ENCODE results near the gene PLAAT2.
"Not testable (repeated sequence)": the region's sequence is repeated elsewhere in the genome, so short reads cannot be mapped to it uniquely, and the experiment has no call there.

PLAAT2 gene

DNA sequence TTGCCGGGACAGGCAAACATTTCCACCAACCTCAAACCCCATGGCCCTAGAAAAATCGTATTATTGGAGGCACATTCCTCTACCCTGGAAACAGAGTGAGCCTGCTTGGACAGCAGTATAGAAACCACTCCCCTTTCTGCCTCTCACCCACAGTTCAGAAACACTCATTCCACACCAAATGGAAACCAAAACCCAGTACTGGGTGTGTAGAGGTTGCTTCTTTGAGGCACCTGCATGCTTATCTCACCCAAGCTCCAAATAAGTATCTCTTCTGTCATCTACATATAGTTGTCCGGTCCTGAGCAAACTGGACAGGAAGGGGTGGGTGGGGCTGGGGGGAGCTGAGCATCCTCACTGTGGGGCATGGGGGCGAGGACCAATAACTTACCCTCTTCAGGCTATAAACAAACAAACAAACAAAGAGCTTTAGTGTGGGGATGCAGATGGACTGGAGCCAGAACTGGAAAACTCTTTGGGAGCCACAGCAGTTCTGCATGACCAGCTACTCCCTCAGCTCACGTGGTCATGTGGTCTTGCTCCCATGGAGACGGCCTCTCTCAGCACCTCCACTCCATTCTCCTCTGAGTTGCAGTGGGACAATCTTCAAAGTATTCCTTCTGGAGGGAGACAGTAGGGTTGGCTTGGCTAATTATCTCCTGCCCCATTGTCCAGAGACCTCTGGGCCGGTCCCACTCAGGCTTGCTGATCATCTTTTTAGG is 1.0 kb upstream of the PLAAT2 start:
- no peaks in the 10 kb centered on the region for H3K9me3 Mint-ChIP-seq (ENCODE audit: low read depth)
- peaks cover 63% of the 10 kb centered on the region for H3K4me1 Mint-ChIP-seq (ENCODE audit: low read depth)
- H3K27ac Mint-ChIP-seq, result no peak overlapping the region
- no peak overlapping the region for H3K4me3 Mint-ChIP-seq
- H3K36me3 Mint-ChIP-seq, result no peaks in the 10 kb centered on the region
- no peaks in the 10 kb centered on the region for H3K27me3 Mint-ChIP-seq

DNA sequence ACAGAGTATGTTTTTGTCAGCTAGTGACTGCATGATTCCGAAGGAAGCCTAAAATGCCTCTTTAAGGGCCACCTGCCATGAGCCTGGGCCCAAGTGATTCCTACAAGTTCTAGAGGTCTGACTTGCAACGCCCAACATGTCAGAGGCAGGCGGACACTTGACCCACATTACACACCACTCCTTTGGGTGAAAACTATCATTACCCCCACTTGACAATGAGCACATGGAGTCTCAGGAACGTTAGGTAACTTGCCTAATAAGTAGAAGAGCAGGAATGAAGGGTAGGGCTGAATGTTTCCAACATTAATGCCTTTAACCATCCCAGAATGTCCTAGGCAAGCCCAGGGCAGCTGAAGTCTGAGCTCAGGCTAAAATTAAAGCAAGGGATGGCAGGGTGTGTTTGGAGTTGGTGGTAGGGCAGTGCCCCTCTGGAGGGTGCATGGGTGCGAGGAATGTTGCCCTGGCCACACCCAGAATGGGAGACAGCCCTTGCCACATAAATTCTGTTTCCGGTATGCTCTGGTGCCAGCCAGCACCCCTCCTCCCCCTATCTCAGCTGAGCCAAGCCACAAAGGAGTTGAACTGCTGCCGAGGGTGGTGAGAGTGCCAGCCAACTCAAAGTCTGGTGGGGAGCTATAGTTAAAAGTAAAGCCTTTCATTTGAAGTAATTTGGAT is 2.5 kb downstream of the PLAAT2 start:
- H3K9me3 Mint-ChIP-seq (ENCODE audit: low read depth), result no peaks in the 10 kb centered on the region
- no peaks in the 10 kb centered on the region for H3K27me3 Mint-ChIP-seq
- H3K4me1 Mint-ChIP-seq (ENCODE audit: low read depth), result peaks cover 64% of the 10 kb centered on the region
- peak overlapping the region; percentile 81 for H3K27ac Mint-ChIP-seq
- H3K4me3 Mint-ChIP-seq, result peak overlapping the region; percentile 52
- H3K36me3 Mint-ChIP-seq, result no peaks in the 10 kb centered on the region

DNA sequence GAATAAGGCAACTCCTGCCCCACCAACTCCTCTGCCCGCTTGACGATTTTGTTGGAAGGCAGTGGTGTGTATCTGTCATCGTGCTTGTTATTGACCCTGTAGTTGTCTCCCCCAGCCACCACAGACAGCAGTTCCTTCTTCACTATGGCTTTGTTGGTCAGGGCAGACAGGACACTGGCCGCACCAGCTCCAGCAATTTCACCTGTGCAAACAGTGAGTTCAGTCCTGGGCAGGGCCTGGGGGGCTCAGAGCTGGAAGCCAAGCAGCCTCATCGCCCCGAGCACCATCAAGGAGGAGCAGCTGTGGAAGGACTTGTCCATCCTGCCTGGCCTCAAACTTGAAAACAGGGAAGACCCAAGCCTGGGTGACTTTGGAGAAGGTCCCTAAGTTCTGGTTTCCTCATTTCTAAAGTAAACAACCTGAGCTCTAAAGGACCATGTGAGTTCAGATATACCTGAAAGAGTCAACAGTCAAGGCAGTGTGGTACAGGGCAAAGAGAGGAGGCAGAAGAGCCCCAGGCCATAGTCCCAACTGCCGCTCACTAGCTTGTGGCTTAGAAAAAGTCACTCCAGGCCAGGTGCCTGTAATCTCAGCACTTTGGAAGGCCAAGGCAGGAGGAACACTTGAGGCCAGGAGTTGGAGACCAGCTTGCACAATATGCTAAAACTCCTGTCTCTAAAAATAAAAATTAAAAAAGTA is 4.6 kb downstream of the PLAAT2 start:
- Mint-ChIP-seq H3K27ac (no peak overlapping the region), H3K36me3 (no peaks in the 10 kb centered on the region), H3K27me3 (no peaks in the 10 kb centered on the region), H3K4me3 (no peak overlapping the region), H3K4me1 (ENCODE audit: low read depth) (peaks cover 68% of the 10 kb centered on the region), H3K9me3 (ENCODE audit: low read depth) (no peaks in the 10 kb centered on the region)

DNA sequence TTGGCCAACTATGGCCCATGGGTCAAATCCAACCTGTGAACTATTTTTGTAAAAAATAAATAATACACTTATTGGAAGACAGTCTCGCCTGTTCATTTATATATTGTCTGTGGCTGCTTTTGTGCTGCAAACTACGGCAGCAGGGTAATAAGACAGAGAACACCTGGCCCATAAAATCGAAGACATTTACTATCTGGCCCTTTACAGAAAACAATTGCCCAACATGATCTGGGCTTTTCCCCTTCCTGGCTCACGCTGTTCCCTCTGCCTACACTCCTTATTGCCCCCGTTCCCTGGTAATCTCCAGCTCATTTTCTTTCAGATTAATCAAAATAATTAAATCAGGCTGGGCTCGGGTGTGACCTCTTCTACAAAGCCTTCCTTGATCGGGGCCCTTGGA is 5.6 kb downstream of the PLAAT2 start:
- H3K27ac Mint-ChIP-seq, result no peak overlapping the region
- no peaks in the 10 kb centered on the region for H3K36me3 Mint-ChIP-seq
- no peaks in the 10 kb centered on the region for H3K27me3 Mint-ChIP-seq
- no peaks in the 10 kb centered on the region for H3K9me3 Mint-ChIP-seq (ENCODE audit: low read depth)
- peaks cover 77% of the 10 kb centered on the region for H3K4me1 Mint-ChIP-seq (ENCODE audit: low read depth)
- H3K4me3 Mint-ChIP-seq, result no peak overlapping the region

DNA sequence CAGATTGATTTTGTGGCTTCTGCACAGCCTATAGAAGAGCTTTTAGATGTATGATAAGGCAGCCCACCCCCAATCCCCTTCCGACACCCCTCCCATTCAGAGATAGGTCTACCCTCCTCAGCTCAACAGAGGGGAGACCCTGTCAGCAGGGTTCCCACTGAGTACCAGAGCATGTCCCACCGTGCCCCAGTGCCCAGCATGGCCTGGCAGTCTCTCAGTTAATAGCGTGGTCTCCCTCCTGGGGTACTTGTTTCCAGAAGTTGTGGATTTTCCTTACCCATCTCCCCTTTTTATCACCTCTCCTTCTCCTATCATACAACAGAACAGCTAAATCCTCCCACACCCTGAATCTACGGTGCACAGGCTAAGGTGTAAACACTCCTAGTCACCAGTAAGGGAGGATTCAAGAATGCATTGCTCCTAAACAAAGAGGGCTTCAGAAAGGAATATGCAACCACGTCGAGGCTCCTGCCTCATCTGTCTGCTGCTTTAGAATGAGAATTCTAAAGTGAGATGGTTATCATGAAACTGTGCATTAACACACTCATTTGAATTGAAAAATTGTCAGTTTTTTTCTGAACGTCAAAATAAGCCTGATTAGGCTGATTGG is 6.7 kb downstream of the PLAAT2 start:
- Mint-ChIP-seq H3K9me3 (ENCODE audit: low read depth) (no peaks in the 10 kb centered on the region), H3K27ac (no peak overlapping the region), H3K27me3 (no peaks in the 10 kb centered on the region), H3K4me3 (no peak overlapping the region), H3K4me1 (ENCODE audit: low read depth) (peaks cover 78% of the 10 kb centered on the region), H3K36me3 (no peaks in the 10 kb centered on the region)

DNA sequence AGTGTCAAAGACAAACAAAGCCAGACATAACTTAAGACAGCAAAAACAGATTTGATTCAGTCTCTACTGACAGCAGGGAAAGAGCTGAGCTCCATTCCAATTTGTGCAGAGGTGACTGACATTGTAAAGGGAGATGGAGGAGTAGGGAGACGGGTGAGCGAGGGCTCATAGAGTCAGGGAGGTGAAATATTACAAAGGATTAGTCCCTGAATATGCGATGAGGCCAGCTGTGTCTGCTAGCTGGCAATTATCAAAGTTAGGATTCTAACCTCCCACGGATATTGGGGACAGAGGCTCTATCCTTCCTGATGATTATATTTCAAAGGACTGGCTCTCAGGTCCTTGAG is 8.3 kb downstream of the PLAAT2 start:
- Mint-ChIP-seq H3K36me3 (no peaks in the 10 kb centered on the region), H3K27ac (peak overlapping the region; percentile 80), H3K4me3 (peak overlapping the region; percentile 31), H3K27me3 (no peaks in the 10 kb centered on the region), H3K9me3 (ENCODE audit: low read depth) (no peaks in the 10 kb centered on the region), H3K4me1 (ENCODE audit: low read depth) (peaks cover 73% of the 10 kb centered on the region)

DNA sequence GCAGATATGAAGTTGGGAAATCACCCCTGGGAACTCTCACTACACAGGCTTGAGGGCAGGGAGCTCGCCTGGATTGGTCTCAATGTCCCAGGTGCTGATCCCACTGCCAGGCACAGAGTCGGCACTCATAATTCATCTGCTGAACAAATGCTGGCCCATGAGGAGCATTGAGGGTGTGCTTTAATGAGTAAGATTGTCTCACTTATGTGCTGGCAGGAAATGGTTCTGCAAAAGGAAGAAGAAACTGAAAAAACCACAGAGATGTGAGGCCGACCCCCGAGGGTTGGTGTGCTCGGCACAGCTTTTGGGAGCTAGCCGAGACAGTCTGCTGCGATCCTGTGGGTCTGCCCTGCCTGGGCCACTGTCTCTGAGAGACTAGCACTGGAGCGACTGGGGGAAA is 9.4 kb downstream of the PLAAT2 start:
- H3K4me1 Mint-ChIP-seq (ENCODE audit: low read depth), result peaks cover 73% of the 10 kb centered on the region
- peak overlapping the region; percentile 91 for H3K4me3 Mint-ChIP-seq
- no peaks in the 10 kb centered on the region for H3K9me3 Mint-ChIP-seq (ENCODE audit: low read depth)
- H3K36me3 Mint-ChIP-seq, result no peaks in the 10 kb centered on the region
- H3K27ac Mint-ChIP-seq, result peak overlapping the region; percentile 99
- H3K27me3 Mint-ChIP-seq, result no peaks in the 10 kb centered on the region

DNA sequence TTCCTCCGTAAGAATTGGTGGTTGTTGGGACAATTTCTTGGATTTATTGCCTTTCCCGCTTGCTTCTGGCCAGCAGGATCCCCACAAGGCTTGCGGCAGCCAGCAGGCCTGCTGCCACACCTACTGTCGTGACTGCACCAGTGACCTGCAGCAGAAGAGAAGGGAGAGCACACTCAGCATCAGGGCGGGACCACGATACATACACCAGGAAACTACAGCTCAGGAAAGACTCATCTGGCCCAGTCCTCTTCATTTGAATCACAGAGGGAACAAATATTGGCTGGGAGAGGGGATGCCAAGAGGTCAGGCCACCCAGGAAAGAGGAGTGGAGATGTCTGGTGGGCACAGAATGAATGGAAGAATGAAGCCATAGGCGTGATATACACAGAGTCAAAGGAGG is 10.3 kb downstream of the PLAAT2 start:
- peak overlapping the region; percentile 99 for H3K27ac Mint-ChIP-seq
- H3K4me1 Mint-ChIP-seq (ENCODE audit: low read depth), result peaks cover 74% of the 10 kb centered on the region
- no peaks in the 10 kb centered on the region for H3K9me3 Mint-ChIP-seq (ENCODE audit: low read depth)
- H3K4me3 Mint-ChIP-seq, result peak overlapping the region; percentile 91
- H3K36me3 Mint-ChIP-seq, result no peaks in the 10 kb centered on the region
- no peaks in the 10 kb centered on the region for H3K27me3 Mint-ChIP-seq

DNA sequence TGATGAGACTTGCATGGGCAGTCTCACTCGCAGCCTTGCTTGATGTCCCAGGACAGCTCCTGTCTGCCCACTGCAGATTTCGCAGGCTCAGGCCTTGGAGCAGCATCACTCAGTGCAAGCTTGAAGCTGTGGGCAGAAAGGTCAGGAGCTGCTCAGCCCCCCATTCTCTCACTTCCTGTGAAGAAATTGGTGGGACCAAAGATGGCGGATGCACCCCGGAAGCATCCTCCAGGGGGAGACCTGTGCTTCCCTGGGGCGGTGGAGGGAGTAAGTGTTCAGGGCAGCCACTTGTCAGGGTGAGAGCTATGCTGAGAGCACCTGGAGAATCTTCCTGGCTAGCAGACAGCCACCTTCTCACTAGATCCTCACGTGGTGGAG is 11.3 kb downstream of the PLAAT2 start:
- peak overlapping the region; percentile 91 for H3K4me3 Mint-ChIP-seq
- H3K36me3 Mint-ChIP-seq, result no peaks in the 10 kb centered on the region
- H3K27ac Mint-ChIP-seq, result peak overlapping the region; percentile 99
- H3K27me3 Mint-ChIP-seq, result no peaks in the 10 kb centered on the region
- H3K9me3 Mint-ChIP-seq (ENCODE audit: low read depth), result no peaks in the 10 kb centered on the region
- H3K4me1 Mint-ChIP-seq (ENCODE audit: low read depth), result peaks cover 69% of the 10 kb centered on the region

DNA sequence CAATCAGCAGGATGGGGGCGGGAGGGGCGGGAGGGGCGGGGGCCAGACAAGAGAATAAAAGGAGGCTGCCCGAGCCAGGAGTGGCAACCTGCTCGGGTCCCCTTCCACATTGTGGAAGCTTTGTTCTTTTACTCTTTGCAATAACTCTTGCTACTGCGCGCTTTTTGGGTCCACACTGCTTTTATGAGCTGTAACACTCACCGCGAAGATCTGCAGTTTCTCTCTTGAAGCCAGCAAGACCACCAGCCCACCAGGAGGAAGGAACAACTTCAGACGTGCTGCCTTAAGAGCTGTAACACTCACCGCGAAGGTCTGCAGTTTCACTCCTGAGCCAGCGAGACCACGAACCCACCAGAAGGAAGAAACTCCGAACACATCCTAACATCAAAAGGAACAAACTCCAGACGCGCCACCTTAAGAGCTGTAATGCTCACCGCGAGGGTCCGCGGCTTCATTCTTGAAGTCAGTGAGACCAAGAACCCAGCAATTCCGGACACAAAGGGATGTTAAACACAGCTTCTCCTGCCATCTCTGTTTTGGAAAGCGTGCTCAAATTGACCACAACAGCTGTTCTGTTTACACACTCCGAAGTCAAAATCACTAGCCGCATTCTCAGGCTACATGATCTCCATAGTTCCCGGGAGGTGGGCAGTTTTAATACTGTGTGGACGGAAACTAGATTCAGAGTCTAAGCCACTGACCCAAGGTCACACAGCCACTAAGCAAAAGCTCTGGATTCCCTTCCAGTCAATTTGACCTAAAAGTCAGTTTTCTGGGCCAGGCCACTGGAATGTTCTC is 11.9 kb downstream of the PLAAT2 start:
- no peaks in the 10 kb centered on the region for H3K9me3 Mint-ChIP-seq (ENCODE audit: low read depth)
- peak overlapping the region; percentile 91 for H3K4me3 Mint-ChIP-seq
- peak overlapping the region; percentile 99 for H3K27ac Mint-ChIP-seq
- peaks cover 63% of the 10 kb centered on the region for H3K4me1 Mint-ChIP-seq (ENCODE audit: low read depth)
- no peaks in the 10 kb centered on the region for H3K36me3 Mint-ChIP-seq
- H3K27me3 Mint-ChIP-seq, result no peaks in the 10 kb centered on the region

DNA sequence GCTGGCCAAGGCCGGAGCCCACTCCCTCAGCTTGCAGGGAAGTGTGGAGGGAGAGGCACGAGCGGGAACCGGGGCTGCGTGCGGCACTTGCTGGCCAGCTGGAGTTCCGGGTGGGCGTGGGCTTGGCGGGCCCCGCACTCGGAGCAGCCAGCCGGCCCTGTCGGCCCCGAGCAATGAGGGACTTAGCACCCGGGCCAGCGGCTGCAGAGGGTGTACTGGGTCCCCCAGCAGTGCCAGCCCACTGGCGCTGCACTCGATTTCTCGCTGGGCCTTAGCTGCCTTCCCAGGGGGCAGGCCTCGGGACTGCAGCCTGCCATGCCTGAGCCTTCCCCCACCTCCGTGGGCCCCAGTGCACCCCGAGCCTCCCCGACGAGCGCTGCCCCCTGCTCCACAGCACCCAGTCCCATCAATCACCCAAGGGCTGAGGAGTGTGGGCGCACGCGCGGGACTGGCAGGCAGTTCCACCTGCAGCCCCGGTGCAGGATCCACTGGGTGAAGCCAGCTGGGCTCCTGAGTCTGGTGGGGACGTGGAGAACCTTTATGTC is 13.0 kb downstream of the PLAAT2 start:
- not testable (repeated sequence) for H3K27ac Mint-ChIP-seq, H3K27me3 Mint-ChIP-seq

DNA sequence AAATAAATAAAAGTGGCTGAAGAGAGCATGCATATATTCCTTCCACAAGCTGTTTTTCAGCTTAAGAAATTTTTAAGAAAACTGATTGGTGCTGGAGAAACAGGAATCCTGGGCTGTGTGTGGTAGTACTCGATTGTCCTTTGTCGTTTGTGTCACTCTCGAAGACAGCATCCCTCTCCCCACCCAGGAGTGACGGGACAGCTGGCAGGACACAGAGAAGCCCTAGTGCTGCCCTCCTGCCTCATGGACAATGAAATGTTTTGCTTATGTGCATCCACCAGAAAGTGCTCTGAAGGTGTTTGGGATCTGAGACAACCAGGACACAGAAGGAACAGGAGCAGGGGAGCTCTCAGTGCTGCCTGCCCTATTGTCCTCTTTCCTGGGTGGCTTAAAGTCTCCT is 13.8 kb downstream of the PLAAT2 start:
- H3K27ac Mint-ChIP-seq, result peak overlapping the region; percentile 83
- no peaks in the 10 kb centered on the region for H3K36me3 Mint-ChIP-seq
- no peaks in the 10 kb centered on the region for H3K27me3 Mint-ChIP-seq
- peak overlapping the region; percentile 54 for H3K4me3 Mint-ChIP-seq
- H3K9me3 Mint-ChIP-seq (ENCODE audit: low read depth), result no peaks in the 10 kb centered on the region
- H3K4me1 Mint-ChIP-seq (ENCODE audit: low read depth), result peaks cover 50% of the 10 kb centered on the region

More for the DNA sequence above, 13.0 kb downstream of the PLAAT2 start:
- peaks cover 56% of the 10 kb centered on the region for H3K4me1 Mint-ChIP-seq (ENCODE audit: low read depth)
- H3K36me3 Mint-ChIP-seq; H3K9me3 Mint-ChIP-seq (ENCODE audit: low read depth): not testable (repeated sequence)
- H3K4me3 Mint-ChIP-seq, result peak overlapping the region; percentile 91

DNA sequence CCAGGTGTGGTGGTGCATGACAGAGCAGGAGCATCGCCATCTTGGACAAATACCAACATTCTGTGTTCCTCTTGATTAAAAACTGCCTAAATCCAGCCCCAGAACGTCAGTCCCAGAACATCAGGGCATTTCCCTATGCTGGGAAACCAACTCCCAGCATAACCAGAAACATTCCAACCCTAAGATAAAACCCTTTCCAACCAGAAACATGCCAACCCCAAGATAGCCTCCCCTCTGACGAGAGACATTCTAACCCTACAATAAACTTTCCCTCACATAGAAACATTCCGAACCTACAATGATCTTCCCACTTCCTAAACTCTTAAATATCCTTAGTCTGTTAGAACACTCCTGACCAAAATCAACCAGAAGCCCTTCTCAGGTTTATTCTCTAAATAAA is 15.0 kb downstream of the PLAAT2 start:
- Mint-ChIP-seq H3K4me1 (ENCODE audit: low read depth) (peaks cover 48% of the 10 kb centered on the region), H3K9me3 (ENCODE audit: low read depth) (no peaks in the 10 kb centered on the region), H3K36me3 (peaks cover under 1% of the 10 kb centered on the region), H3K27ac (peak overlapping the region; percentile 58), H3K4me3 (no peak overlapping the region), H3K27me3 (no peaks in the 10 kb centered on the region)

DNA sequence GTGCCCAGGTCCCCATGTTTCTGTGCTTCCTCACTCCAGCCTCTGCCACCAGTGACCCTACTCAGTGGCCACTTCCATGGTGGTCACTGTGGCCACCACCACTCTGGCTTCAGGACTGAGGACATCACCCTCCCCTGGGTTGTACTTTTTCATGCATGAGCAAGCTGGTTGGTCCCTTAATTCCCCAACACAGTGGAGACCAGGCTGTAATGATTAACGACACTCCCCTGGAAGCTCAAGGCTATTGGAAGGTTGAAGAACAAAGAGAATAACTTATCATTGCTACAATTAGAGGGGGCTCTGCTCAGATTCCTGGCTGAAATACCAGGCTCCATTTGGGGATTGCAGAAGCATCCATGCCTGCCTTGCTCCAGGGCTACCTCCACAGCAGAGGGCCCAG is 16.1 kb downstream of the PLAAT2 start:
- H3K4me1 Mint-ChIP-seq (ENCODE audit: low read depth), result peaks cover 49% of the 10 kb centered on the region
- H3K27ac Mint-ChIP-seq, result peak overlapping the region; percentile 68
- peaks cover 2% of the 10 kb centered on the region for H3K36me3 Mint-ChIP-seq
- no peaks in the 10 kb centered on the region for H3K9me3 Mint-ChIP-seq (ENCODE audit: low read depth)
- H3K27me3 Mint-ChIP-seq, result no peaks in the 10 kb centered on the region
- H3K4me3 Mint-ChIP-seq, result no peak overlapping the region

All from activated naive CD8-positive, alpha-beta T cell (primary cell).